NCI-H2029 (cell line): ENCODE results near the gene RESP18.
"Not testable (repeated sequence)": the region's sequence is repeated elsewhere in the genome, so short reads cannot be mapped to it uniquely, and the experiment has no call there.

ENCODE experiments used
- DNase-seq: peaks from one replicate; lab custom pipeline; 2025; lab: John Stamatoyannopoulos, UW

The RESP18 gene

DNA sequence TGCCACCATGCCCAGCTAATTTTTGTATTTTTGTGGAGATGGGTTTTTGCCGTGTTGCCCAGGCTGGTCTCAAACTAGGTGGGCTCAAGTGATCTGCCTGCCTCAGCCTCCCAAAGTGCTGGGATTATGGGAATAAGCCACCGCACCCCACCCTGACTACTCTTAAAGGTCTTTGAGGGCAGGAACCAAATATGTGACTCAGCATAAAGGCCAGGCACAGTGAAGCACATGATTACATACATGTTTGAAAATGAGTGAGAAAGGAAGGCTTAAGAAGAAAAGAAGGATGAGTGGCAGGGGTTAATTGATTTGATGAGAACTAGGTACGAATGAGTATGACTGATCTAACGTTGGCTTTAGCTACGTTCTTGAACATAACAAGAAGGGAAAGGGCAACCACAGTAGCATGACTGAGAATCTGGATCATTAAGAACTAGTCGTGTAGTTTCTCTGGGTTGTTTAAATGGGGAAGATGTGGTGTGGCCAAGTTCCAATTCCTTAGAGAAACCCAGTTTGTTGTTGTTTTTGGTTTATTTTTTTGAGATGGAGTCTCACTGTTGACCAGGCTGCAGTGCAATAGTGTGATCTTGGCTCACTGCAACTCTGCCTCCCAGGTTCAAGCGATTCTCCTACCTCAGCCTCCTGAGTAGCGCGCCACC, 6.8 kb downstream of the RESP18 start:
- DNase-seq: no peak

DNA sequence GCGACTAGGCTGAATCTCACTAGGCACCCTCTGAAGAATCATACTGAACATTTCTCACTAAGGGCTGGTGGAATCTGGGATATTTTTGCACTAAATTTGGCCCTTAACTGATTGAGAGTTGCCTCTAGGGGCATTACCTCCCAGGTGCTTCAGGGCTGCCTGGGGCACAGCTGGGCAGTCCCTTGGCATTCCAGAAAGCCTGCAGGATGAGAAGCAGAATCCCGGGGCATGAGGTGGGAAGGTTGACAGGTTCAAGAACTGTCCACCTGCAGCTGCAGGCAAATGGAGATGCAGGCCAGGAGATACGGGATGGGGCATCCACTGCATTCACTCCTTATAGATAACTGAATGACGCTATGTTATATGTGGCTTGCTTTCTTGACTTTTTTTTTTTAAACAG, 7.4 kb downstream of the RESP18 start:
- no peak for DNase-seq

DNA sequence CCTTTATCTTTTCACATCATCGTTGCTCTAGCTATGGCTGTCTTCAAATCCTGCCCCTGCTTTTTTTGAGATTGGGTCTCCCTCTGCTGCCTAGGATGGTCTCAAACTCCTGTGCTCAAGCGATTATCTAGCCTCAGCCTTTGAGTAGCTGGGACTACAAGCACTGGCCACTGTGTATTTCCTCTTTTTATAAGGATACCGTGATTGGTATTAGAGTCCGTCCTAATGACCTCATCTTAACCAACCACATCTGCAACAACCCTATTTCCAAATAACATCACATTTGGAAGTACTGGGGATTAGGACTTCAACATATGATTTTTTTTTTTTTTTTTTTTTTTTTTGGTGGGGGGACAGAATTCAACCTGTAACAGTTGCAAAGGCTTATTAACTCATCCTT, 9.1 kb downstream of the RESP18 start:
- DNase-seq: no peak

DNA sequence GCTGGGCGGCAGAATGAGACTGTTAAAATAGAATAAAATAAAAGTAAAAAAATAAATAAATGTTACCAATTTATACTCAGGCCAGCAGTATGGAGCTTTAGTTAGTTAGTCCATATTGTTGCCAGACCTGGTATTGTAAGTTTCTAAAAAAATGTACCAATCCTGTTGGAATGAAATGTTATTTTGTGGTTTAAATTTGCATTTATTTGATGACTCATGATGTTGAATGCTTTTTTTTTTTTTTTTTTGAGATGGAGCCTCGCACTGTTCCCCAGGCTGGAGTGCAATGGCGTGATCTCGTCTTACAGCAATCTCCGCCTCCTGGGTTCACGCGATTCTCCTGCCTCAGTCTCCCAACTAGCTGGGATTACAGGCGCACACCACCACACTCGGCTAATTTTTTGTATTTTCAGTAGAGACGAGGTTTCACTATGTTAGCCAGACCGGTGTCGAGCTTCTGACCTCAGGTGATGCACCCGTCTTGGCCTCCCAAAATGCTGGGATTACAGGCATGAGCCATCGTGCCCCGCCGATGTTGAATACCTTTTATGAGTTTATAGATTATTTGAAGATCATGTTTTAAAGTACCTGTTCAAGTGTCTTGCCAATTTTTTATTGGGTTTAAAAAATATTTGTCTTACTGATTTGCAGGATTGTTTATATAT, 17.6 kb downstream of the RESP18 start:
- no peak for DNase-seq

DNA sequence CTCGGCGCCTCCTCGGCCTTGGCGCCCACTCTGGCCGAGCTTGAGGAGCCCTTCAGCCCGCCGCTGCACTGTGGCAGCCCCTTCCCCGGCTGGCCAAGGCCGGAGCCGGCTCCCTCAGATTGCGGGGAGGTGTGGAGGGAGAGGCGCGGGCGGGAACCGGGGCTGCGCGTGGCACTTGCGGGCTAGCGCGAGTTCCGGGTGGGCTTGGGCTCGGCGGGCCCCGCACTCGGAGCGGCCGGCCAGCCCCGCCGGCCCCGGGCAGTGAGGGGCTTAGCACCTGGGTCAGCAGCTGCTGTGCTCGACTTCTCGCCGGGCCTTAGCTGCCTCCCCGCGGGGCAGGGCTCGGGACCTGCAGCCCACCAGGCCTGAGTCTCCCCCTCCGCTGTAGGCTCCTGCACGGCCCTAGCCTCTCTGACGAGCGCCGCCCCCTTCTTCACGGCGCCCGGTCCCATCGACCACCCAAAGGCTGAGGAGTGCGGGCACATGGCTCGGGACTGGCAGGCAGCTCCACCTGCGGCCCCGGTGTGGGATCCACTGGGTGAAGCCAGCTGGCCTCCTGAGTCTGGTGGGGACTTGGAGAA, 19.8 kb downstream of the RESP18 start:
- DNase-seq: not testable (repeated sequence)

DNA sequence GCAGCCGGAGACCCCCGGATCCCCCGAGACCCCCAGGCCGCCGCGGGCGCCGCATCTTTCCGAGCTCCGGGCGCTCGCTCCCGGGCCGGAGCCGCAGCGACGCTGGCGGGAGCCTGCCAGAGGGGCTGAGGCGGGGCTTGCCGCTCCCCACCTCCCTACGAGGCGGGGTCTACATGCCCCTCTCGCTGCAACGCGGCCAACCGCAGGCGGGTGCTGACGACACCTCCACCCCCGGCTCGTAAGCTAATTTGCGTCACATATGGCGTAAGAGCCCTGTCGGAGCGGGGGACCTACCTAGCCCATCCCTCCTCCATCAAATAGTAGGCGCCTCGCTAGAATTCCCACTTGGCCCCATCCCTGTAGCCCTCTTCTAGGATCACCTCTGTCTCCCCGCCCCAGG, 23.3 kb downstream of the RESP18 start, which contains the start of gene PTPRN:
PTPRN (minus strand) TSS at position 124 of the 400 bp plus-strand sequence; CDS start at position 55, 69 bp downstream.
- peak; percentile 14 for DNase-seq

DNA sequence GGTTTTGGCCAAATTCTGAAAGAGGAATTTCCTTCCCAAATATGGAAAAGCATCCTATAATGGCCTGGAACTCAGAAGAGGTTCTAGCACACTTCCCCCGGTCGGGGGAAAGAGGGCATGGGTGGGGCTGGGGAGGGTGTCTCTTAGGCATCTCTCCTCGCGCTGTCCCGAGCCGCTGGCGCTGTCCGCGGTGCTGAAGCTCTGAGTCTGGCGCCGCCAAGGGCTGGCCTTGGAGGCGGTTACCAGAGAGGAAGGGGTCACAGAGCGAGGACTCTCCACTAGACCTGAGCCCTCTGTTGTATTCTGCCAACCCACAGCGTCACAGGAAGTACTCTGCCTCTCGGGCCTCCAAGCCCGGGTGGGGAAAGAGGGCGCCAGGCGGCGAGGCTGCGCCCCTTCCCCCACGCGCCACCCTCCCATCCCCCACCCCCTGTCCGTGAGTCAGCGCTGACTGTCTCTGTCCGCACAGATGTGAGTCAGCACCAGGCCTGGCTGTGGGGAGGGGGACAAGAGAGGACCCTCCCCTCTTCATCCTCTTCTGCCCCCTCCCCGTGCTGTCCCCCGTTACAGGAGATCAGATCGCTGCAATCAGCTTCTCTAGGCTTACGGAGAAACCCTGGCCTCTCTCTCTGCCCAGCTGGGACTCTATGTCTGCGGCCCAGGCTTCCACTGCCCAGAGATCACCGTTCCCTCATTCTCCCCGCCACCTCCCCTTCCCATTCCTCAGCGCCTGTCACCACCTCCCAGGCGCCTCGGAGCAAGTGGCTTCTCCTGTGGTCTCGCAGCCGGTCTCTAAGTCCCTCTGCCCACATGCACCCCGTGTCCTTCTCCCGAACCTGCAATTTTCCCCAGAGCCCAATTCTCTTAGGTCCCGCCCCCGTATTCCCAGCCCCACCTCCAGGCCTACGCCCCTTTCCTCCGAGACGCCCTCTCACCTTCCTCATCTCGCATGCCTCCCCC, 24.1 kb downstream of the RESP18 start:
- DNase-seq: no peak

DNA sequence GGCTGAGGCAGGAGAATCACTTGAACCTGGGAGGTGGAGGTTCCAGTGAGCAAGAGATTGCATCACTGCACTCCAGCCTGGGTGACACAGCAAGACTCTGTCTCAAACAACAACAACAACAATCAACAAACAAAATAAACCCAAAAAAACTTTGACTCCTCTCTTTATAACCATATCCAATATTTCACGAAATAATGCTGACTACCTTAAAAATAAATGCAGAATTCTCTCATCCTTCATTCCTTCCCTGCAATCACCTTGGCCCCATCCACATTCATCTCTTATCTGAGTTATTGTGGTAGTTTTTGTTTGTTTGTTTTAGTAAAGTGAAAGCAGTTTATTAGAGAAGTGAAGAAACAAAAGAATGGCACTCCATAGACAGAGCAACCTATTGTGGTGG, 26.5 kb downstream of the RESP18 start:
- no peak for DNase-seq

DNA sequence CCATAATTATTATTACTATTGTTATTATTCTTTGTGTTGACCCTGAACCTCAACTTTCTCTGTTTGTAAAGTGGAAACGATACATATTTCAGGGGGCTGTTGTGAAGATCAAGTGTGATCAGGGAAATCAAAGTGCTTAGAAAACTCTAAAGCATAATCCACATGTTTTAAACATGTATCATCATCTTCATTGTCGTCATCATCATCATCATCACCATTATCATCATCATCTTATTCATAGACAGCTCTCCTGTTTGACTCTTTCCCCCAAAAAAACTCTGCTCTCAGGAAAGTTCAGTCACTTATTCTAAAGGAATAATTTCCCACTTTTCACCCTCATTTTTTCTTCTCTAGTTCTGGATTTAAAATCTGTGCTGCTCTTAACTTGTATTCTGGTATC, 28.3 kb downstream of the RESP18 start:
- DNase-seq: no peak

DNA sequence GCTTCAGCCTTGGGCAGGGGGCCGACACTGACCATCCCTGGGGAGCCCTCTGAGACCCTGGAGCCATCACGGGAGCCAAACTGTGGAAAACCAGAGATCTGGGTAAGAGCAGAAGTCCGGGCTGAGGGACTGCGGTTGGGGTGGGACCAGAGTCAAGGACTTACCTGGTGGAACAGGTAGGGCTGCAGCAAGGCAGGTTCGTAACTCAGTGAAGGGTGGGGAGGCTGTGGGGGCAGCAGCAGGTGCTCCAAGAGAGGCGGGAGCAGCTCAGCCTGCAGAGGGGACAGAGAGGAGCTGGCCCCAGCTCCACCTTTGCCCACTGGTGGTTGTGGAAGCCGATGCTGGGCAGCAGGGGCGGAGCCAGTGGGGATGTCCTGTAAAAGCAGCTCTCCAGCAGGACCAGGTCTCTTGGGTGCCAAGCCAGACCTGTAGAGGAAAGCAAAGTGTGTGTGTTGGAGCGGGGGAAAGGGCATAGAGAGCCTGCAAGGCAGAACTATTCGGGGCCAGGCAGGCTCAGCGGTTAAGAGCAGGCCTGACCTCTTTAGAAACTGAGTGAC, 30.1 kb downstream of the RESP18 start:
- DNase-seq: no peak

DNA sequence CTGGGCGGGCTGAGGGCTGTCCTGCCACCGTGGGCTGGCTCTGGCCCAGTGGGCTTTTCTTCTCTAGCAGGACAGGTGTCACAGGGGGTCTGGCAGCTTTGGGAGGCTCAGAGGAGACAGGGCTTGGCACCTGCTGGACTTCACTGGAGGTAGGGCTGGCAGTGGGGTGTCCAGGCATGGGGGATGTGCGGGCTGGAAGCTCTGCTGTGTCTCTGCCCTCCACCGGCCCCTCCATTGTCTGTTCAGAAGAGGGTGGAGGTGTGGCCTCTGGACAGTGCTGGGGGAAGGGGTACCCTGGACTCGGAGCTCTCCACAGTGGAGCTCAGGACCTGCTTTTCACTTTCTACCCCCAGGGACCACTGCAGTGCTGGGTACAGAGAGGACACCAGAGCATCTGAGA, 32.5 kb downstream of the RESP18 start:
- DNase-seq: no peak

DNA sequence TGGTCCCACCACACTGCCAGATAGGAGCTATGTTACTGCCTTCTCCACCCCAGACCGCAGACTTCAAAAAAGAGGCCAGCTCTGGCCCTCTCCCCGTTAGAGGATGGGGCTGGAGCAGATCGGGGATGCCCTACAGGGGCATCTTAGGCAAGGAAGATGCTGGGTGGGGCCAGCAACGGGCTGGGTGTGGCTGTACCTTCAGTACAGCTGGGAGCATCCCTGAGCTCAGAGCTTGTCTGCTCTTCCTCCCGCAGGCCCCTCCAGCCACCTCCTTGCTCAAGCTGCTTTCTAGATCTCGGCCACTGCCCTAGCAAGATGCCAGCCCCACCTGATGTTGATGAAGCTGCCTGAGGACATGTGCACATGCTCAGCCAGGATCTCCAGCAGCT, 33.2 kb downstream of the RESP18 start:
- DNase-seq: no peak

DNA sequence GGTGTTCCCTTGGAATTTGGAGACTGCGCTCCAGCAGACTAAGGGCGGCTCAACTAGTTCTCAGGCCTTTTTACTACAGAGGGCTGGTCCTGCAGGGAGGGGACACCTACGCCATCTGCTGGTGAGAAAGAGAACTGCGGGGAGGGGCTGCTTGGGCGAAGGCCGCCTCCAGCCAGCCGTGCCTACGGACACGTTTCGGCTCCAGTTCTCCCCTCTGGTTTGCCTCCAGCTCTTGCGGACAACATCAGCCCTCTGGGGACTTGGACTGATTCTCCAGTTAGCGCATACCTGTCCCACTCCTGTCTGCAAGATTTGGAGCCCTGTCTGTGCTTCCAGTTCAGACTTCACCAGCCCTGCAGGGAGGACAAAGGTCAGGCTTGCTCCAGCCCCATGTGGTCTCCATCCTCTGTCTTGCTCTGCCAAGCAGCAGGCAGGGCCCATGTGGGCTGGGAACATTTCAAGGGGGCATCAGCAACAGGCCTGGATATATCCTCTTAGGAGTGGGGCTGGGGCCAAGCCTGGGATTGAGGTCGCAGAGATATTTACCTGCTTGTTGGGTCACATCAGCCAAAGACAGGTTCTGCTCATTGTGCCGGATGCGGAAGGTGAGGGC, 33.7 kb downstream of the RESP18 start:
- peak; percentile 48 for DNase-seq

DNA sequence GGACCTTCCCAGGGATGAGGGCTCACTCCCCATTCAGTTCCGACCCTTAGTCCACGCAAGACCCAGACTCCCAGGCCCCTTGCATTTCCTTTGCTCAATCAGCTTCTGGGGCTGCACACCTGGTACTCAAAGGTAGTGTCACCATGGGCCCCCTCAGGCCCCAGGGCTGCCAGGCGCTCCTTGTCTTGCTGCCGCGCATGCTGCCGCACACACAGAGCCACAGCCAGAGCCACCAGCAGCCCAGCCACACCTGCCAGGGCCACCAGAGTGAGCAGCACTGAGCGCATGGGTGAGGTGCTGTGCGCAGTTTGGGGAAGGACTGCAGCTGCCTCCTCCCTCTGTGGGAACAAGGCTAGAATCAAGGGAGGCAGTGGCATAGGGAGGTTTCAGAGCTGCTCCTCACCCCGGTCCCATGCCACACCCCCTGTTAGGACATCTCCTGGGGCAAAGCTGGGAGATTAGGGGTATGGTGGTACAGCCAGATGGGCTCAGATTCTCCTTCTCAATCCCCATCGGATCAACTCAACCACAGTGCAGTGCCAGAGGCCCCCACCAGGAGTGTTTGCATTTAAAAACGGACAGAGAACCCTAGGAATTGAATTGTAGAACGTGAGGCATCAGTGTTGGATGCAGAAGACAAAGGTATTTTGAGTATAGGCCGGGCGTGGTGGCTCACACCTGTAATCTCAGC, 34.6 kb downstream of the RESP18 start:
- no peak for DNase-seq

DNA sequence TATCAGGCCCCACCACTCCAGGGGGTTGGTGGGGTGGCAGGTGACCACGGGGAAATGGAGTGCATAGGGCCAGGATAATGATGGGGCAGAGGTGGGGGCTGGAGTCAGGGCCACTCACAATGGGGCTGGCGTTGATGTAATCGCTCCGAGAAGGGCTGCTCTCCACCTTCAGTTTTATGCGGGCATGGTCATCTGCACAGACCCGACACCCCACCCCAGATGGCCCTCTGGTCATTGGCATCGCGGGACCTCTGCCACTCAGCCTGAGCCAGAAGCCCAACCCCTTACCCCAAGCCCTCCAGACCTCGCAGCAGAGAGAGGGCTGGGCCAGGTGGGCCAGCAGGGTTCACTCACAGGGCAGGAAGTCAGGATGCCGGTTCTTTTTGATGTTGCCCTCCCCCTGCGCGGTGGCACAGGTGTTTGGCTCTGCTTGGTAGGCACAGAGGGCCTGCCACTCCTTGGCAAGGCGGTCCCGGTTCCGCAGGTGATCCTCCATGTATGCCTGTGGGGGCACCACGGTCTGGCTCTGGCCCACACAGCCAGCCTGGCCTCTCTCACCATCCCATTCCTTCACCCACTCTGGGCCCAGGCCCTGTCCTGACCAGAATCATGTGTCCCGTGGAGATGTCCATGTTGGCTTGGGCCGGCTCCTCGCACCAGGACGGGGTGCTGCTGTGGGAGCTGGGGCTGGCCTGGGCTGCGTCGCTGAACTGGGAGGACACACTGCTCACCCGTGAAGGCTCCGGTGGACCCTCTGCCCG, 35.7 kb downstream of the RESP18 start:
- no peak for DNase-seq

DNA sequence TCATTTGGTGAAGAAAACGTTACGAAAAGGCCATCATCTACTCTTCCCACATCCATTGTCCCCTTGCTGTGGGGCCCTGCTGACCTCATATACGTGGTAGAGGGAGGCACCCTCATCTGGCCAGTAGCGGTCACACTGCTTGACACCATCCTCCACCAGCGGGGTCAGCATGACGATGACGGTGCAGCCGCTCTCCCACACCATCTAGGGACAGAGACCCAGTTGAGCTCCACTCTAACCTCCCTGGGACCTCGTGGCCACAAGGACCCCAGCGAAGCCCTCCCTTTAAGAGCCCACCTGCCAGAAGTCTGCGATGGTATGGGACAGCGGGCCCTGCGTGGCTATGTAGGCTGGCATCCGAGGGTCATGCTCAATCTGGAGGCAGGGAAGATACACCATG, 36.4 kb downstream of the RESP18 start:
- DNase-seq: no peak

DNA sequence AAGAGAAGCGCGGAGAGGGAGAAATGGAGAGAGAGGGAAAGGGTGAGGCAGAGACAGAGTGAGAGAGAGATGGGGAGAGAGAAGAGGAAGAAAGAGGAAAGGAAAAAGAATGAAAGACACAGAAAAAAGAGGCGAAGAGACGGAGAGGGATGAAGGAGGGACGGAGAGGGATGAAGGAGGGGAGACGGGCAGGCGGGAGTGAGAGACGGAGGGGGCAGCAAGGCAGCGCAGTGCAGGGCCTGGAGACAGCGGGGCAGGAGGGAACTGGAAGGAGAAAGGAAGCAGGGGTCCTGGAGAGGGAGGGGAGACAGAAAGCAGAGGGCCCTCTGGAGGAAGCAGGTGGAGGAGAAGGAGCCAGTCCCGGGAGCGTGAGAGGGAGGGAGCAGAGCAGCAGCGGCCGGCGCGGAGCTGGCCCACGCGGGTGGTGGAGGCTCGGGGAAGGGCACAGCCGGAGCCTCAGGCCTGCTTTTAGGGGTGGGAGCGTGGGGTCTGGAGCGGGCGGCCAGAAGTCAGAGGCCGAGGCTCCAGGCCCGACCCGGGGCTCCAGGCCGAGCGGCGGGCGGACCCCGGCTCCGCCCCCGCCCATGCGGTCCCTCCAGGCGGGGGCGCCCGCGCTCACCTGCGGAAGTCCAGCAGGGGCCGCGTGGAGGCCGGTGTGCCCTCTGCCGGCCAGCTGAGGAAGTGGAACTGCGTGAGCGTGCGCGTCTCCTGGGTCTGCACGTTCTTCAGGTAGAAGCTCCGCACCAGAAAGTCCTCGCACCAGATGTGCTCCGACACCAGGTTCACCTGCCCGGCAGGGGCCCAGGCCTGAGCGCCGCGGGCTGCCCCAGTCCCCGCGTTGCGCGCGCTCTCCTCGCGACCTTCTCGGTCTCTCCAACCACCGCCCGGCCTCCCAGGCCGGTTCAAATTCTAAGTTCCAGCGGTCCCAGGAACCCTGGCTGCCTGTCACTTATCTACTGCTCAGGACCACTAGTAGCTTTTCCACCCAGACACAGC, 37.9 kb downstream of the RESP18 start:
- DNase-seq: peak; percentile 73

DNA sequence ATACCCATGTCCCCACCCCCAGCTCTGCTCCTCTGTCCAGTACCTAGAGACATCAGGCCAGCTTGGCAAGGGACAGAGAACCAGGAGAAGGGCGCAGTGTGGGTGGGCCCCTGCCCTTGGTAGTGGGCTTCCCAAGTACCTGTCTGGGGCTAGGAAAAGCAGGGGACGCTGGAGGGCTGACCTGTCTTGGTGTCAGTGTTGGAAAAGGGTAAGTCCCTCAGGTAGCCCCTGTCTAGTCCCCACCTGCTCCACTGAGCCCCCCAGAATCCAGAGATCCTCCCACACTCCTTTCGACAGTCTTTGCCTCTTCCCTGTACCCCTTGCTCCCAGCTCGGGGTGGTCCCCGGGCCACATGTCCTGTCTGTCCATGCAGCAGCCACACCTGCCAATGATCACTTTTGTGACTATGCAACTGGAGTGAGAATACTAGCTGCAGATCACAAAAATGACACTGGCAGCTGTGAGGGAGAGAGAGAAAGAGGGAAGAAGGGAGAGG, 38.8 kb downstream of the RESP18 start:
- no peak for DNase-seq

DNA sequence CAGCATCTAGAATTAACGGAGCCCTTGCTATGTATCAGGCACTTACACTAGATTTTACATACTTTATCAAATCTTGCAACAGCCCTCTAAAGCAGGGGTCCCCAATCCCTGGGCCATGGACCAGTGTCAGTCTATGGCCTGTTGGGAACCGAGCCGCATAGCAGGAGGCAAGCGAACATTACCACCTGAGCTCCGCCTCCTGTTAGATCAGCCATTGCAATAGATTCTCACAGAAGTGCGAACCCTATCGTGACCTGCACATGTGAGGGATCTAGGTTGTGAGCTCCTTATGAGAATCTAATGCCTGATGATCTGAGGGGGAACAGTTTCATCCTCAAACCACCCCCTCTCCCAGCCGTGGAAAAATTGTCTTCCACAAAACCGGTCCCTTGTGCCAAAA, 39.9 kb downstream of the RESP18 start:
- no peak for DNase-seq
